Upper lobe of left lung (tissue), 6 donors: ENCODE measurements around the gene MOB2. TPM values are rescaled to one million over a fixed set of nuclear protein-coding genes. Genes with fewer than 3 reads are reported as not detected.

Experiments used
- ATAC-seq, 2 donors: fragments of 200-7000 bp; cut with Tn5 transposase; one replicate each; pipeline ENCODE4 v1.9.1; 2022; ENCODE audit warnings: mild to moderate bottlenecking in 2 of 2, moderate library complexity in 2 of 2; ENCODE audit not compliant: low FRiP score in 2 of 2
- DNase-seq, 2 donors: peaks; one replicate each; pipeline ENCODE4 v3.0.0-alpha.2; 2019 to 2020
- H3K27ac ChIP-seq, 4 donors: fragments of 200-600 bp; sonication (generic); one replicate each; pipeline ENCODE4 v1.5.1; 2016 to 2019
- H3K27me3 ChIP-seq, 4 donors: fragments of 200-600 bp; sonication (generic); one replicate each; pipeline ENCODE4 v1.5.1; 2017 to 2019
- H3K36me3 ChIP-seq, 4 donors: fragments of 200-600 bp; sonication (generic); one replicate each; pipeline ENCODE4 v1.5.1; 2016 to 2019
- H3K4me1 ChIP-seq, 4 donors: fragments of 200-600 bp; sonication (generic); one replicate each; pipeline ENCODE4 v1.5.1; 2018 to 2019
- H3K4me3 ChIP-seq, 4 donors: fragments of 200-600 bp; sonication (generic); one replicate each; pipeline ENCODE4 v1.5.1; 2017 to 2019; ENCODE audit warnings: mild to moderate bottlenecking in 2 of 4, moderate library complexity in 1 of 4
- H3K9me3 ChIP-seq, 4 donors: fragments of 200-600 bp; sonication (generic); one replicate each; pipeline ENCODE4 v1.5.1; 2018 to 2019
- CTCF ChIP-seq, 6 experiments: fragments of 450-650 bp in 4 of 6; fragments of 200-600 bp in 2 of 6; sonication (generic) in 2 of 6; IDR thresholded peaks; one replicate each; pipeline ENCODE4 v1.5.1; 2016 to 2019; ENCODE audit warnings: antibody characterized with exemption in 6 of 6
- EP300 ChIP-seq, 4 donors: sonication (generic); formaldehyde crosslinking; IDR thresholded peaks; one replicate each; pipeline ENCODE4 v1.5.1; 2017; ENCODE audit warnings: antibody characterized with exemption in 4 of 4, control low read depth in 2 of 4
- POLR2A ChIP-seq, 4 donors: fragments of 450-650 bp; IDR thresholded peaks; one replicate each; pipeline ENCODE4 v1.5.1; 2016 to 2017; ENCODE audit warnings: antibody characterized with exemption in 4 of 4, mild to moderate bottlenecking in 2 of 4
- POLR2AphosphoS5 ChIP-seq, 2 donors: sonication (generic); formaldehyde crosslinking; IDR thresholded peaks; one replicate each; pipeline ENCODE4 v1.5.1; 2017; ENCODE audit warnings: antibody characterized with exemption in 2 of 2
- WGBS, 2 donors: methylation state at CpG; one replicate each; pipeline ENCODE4 v1.1.5; 2017 to 2018; 5-methylcytosine and 5-hydroxymethylcytosine counted together
- total RNA-seq, 6 donors: library from RNA; depleted of rRNA in 4 of 6; stranded (reverse); fragments of >200 nt in 4 of 6; gene quantifications; one replicate each; pipeline versions ENCODE4 v1.1.0 to v1.2.1, GENCODE V29; 2016 to 2021
- donor health status: DM: no; HTN: no; CAD: no; lungs with moderate emphysema.
- donor health status: DM: no; HTN: yes; CAD: no; lungs with severe emphysema.

MOB2 gene
- 10 to 100 TPM; 34.7 to 72.3 (median 49.5) TPM for total RNA-seq

GRCh38 chr11:1486054-1486825 is at the start of gene MOB2:
TSS of gene MOB2 (minus strand) at chr11:1486779. CDS start at chr11:1486556, 223 bp downstream.
- peak within 1 kb of the TSS in 2 of 4 donors; percentile 19 to 32 for H3K4me3 ChIP-seq
- H3K27ac ChIP-seq, result peak within 1 kb of the TSS; percentile 49 to 68 (median 60)
- TF ChIP-seq POLR2AphosphoS5 (IDR thresholded peaks at IDR 0.05), result no peak
- TF ChIP-seq CTCF (IDR thresholded peaks at IDR 0.05), result peak in 3 of 6 experiments; percentile 19 to 42 (median 21)
- H3K27me3 ChIP-seq, result no peaks in the 10 kb centered on the region
- DNase-seq (peak; percentile 69 to 85), ATAC-seq (peak; percentile 32 to 47)
- peaks cover 0 to 5% (median 0%) of the 10 kb centered on the region in 4 donors for H3K36me3 ChIP-seq
- 39 to 50% methylated on average over 3 to 18 of the region's 31 CpGs for WGBS, 2 donors
- no peaks in the 10 kb centered on the region for H3K9me3 ChIP-seq
- peaks cover 71 to 78% (median 75%) of the 10 kb centered on the region in 4 donors for H3K4me1 ChIP-seq

GRCh38 chr11:1534682-1535081 is 48.1 kb upstream of the MOB2 start:
- peak in 1 of 2 donors; percentile 47 for ATAC-seq
- peaks cover under 1 to 12% (median 8%) of the 10 kb centered on the region in 4 donors for H3K36me3 ChIP-seq
- H3K4me1 ChIP-seq, result peaks cover 53 to 61% (median 58%) of the 10 kb centered on the region in 4 donors
- TF ChIP-seq POLR2AphosphoS5 (IDR thresholded peaks at IDR 0.05) (no peak), CTCF (IDR thresholded peaks at IDR 0.05) (no peak), EP300 (IDR thresholded peaks at IDR 0.05) (no peak), POLR2A (IDR thresholded peaks at IDR 0.05) (no peak)
- H3K27me3 ChIP-seq, result no peaks in the 10 kb centered on the region
- H3K9me3 ChIP-seq, result no peaks in the 10 kb centered on the region
- DNase-seq, result peak in 1 of 2 donors; percentile 51
- WGBS, 2 donors, result 82 to 88% methylated on average over 10 to 14 of the region's 14 CpGs
- no peak overlapping the region for H3K4me3 ChIP-seq
- H3K27ac ChIP-seq, result peak overlapping the region in 1 of 4 donors; percentile 77

- no peak for TF ChIP-seq EP300 (IDR thresholded peaks at IDR 0.05)
- TF ChIP-seq POLR2A (IDR thresholded peaks at IDR 0.05), result no peak
- no peak for TF ChIP-seq POLR2AphosphoS5 (IDR thresholded peaks at IDR 0.05)
- TF ChIP-seq CTCF (IDR thresholded peaks at IDR 0.05), result no peak
- peak overlapping the region in 2 of 4 donors; percentile 59 to 77 for H3K27ac ChIP-seq
- DNase-seq (no peak), ATAC-seq (no peak)
- peaks cover 56 to 64% (median 58%) of the 10 kb centered on the region in 4 donors for H3K4me1 ChIP-seq
- no peaks in the 10 kb centered on the region for H3K27me3 ChIP-seq
- peaks cover 2 to 12% (median 8%) of the 10 kb centered on the region in 4 donors for H3K36me3 ChIP-seq
- H3K4me3 ChIP-seq, result no peak overlapping the region
- no peaks in the 10 kb centered on the region for H3K9me3 ChIP-seq
- 85 to 87% methylated on average over 7 of the region's 7 CpGs for WGBS, 2 donors
Measured at GRCh38 chr11:1534171-1534570, 47.6 kb upstream of the MOB2 start.

- ATAC-seq, result no peak
- no peak overlapping the region for H3K4me3 ChIP-seq
- WGBS, 2 donors, result 68 to 100% methylated on average over 1 to 10 of the region's 10 CpGs
- no peak for DNase-seq
- H3K9me3 ChIP-seq, result no peaks in the 10 kb centered on the region
- peaks cover 2 to 12% (median 8%) of the 10 kb centered on the region in 4 donors for H3K36me3 ChIP-seq
- TF ChIP-seq CTCF (IDR thresholded peaks at IDR 0.05) (no peak), POLR2AphosphoS5 (IDR thresholded peaks at IDR 0.05) (no peak), POLR2A (IDR thresholded peaks at IDR 0.05) (no peak), EP300 (IDR thresholded peaks at IDR 0.05) (no peak)
- H3K27ac ChIP-seq, result peak overlapping the region; percentile 59 to 77 (median 63)
- H3K27me3 ChIP-seq, result no peaks in the 10 kb centered on the region
- H3K4me1 ChIP-seq, result peaks cover 57 to 73% (median 62%) of the 10 kb centered on the region in 4 donors
Measured at GRCh38 chr11:1533342-1533725, 46.8 kb upstream of the MOB2 start.
